Measurements from ENCODE around the gene SYNPR.

DNA sequence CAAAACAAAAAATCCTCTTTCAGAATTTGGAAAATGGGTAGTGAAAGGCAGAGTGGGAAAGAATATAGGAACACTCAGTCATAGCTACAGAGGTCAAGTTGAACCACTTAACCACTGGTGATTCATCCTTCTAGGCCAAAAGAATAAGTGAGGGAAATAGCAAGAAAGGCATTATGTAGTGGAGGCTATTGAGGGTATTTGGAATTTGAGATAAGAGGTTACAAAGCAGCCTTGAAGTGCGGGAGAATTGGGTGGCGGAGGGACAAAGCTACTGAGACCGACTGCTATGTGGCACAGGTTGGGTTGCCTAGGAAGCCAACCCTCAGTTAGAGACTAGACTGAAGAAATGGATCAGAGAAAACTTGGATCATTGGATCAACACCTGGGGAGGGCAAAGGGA is 109.5 kb downstream of the SYNPR start:
- TF ChIP-seq, protein P1, sequence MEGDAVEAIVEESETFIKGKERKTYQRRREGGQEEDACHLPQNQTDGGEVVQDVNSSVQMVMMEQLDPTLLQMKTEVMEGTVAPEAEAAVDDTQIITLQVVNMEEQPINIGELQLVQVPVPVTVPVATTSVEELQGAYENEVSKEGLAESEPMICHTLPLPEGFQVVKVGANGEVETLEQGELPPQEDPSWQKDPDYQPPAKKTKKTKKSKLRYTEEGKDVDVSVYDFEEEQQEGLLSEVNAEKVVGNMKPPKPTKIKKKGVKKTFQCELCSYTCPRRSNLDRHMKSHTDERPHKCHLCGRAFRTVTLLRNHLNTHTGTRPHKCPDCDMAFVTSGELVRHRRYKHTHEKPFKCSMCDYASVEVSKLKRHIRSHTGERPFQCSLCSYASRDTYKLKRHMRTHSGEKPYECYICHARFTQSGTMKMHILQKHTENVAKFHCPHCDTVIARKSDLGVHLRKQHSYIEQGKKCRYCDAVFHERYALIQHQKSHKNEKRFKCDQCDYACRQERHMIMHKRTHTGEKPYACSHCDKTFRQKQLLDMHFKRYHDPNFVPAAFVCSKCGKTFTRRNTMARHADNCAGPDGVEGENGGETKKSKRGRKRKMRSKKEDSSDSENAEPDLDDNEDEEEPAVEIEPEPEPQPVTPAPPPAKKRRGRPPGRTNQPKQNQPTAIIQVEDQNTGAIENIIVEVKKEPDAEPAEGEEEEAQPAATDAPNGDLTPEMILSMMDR (IDR thresholded peaks at IDR 0.05; ENCODE audit: low read length), result no peak
- TF ChIP-seq EZH2 (optimal IDR thresholded peaks at IDR 0.05; ENCODE audit: low read depth, low read length), result no peak

Measured in MM.1S (cell line).